A673 (cell line): ENCODE data around the gene BABAM2. TPM values are rescaled to one million over a fixed set of nuclear protein-coding genes. Genes with fewer than 3 reads are reported as not detected.

Experiments used
- BruUV-seq: library from RNA; stranded (reverse); fragments of 400-500 nt; replicated peaks from 2 replicates; lab custom pipeline; 2021; lab: Mats Ljungman, UMichigan
- CTCF ChIA-PET: fragments of 300-600 bp; sonication (Branson Sonifier 250); formaldehyde crosslinking; loops from one replicate; lab custom pipeline; 2022; ENCODE audit warnings: antibody characterized with exemption; lab: Charles Lee
- POLR2A ChIA-PET: fragments of 300-600 bp; sonication (Branson Sonifier 250); formaldehyde crosslinking; loops from one replicate; lab custom pipeline; 2022; ENCODE audit warnings: antibody characterized with exemption; ENCODE audit not compliant: low non-redundant PET; lab: Charles Lee
- DNase-seq: peaks from one replicate; pipeline ENCODE4 v3.0.0-alpha.2; 2015; ENCODE audit warnings: low spot score
- H3K27ac ChIP-seq: fragments of 200-600 bp; sonication (generic); 2 replicates; pipeline ENCODE4 v1.5.1; 2016; ENCODE audit warnings: mixed run types, low read depth, mild to moderate bottlenecking, mixed read lengths, antibody characterized with exemption, low read length; ENCODE audit not compliant: poor library complexity, severe bottlenecking
- H3K27me3 ChIP-seq: fragments of 200-600 bp; sonication (generic); replicated peaks from 2 replicates; pipeline ENCODE4 v1.6.1; 2017; ENCODE audit warnings: mixed run types, low read depth, mild to moderate bottlenecking, mixed read lengths, antibody characterized with exemption, low read length; ENCODE audit not compliant: insufficient read depth, poor library complexity
- H3K36me3 ChIP-seq: fragments of 200-600 bp; sonication (generic); 2 replicates; pipeline ENCODE4 v1.6.1; 2016; ENCODE audit warnings: mixed run types, mild to moderate bottlenecking, mixed read lengths, antibody characterized with exemption, low read length; ENCODE audit not compliant: insufficient read depth, poor library complexity, severe bottlenecking
- H3K4me1 ChIP-seq: fragments of 200-600 bp; sonication (generic); 2 replicates; pipeline ENCODE4 v1.6.1; 2017; ENCODE audit warnings: mixed run types, mild to moderate bottlenecking, mixed read lengths, antibody characterized with exemption, low read length; ENCODE audit not compliant: insufficient read depth, poor library complexity, severe bottlenecking
- H3K4me3 ChIP-seq: fragments of 200-600 bp; sonication (generic); 2 replicates; pipeline ENCODE4 v1.5.1; 2016; ENCODE audit warnings: low read depth, mixed run types, mild to moderate bottlenecking, mixed read lengths, low read length; ENCODE audit not compliant: poor library complexity, severe bottlenecking
- H3K9me3 ChIP-seq: fragments of 200-600 bp; sonication (generic); 2 replicates; pipeline ENCODE4 v1.6.1; 2016; ENCODE audit warnings: mixed run types, low read depth, mild to moderate bottlenecking, mixed read lengths, antibody characterized with exemption, low read length; ENCODE audit not compliant: poor library complexity, severe bottlenecking
- CTCF ChIP-seq: fragments of 300-800, 200-600 bp; sonication (generic); conservative IDR thresholded peaks from 2 replicates; pipeline ENCODE4 v1.5.1; 2017; ENCODE audit warnings: low read depth, mild to moderate bottlenecking, antibody characterized with exemption, low read length, moderate library complexity, mixed read lengths
- EZH2 ChIP-seq: fragments of 200-600 bp; sonication (generic); IDR thresholded peaks from 2 replicates; pipeline ENCODE4 v1.6.1; 2017; ENCODE audit warnings: borderline replicate concordance, low read depth, mild to moderate bottlenecking, mixed read lengths, antibody characterized with exemption, low read length; ENCODE audit not compliant: poor library complexity, severe bottlenecking
- intact Hi-C: fragments of 100-400 bp; cut with micrococcal nuclease; formaldehyde crosslinking; loops from one replicate; pipeline ENCODE4 v1.10.0; 2022; ENCODE audit not compliant: unreplicated experiment
- total RNA-seq: library from RNA; stranded (reverse); gene quantifications from 2 replicates; pipeline ENCODE4 v1.2.3, GENCODE V29; 2021

BABAM2 gene
- total RNA-seq, 1 experiment from 2014 or later = 21.8 TPM

DNA sequence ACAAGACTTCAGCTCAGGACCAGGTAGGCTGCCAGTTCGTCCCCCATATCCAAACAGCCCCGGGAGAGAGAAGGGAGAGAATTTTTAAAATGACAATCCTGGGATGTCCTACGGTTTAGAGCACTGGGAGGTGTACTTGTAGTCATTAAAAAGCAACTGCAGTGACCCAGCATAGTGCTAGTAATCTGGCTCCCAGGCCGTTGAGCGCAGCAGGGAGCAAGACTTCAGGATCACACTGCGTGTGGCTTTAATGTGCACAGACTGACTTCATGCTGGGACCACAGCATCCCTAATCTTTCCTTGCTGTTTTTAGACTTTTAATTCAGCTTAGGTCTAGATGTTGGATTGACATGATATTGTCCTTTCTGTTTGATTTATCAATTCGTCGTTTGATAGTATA, 282.8 kb downstream of the BABAM2 start:
- H3K9me3 ChIP-seq = peaks cover 13% of the 10 kb centered on the region

DNA sequence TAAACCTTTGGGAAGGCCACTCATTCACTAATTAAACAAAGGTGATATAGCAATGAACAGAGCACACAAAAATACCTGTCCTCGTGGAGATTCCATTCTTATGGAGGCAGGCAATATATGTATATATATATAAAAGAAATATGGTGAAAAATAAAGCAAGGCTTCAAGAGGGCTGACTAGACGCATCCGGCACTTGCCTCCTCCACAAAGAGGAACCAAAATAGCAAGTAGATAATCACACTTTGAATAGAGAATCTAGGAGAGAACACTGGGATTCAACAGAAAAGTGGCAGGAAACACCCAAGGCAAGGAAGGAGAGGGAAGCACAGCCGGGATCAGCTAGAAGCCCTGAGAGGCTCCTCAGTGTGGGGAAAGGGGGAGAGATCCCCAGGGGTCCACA, 283.7 kb downstream of the BABAM2 start:
- DNase-seq = no peak
- CTCF ChIA-PET = no interaction called here
- Histone ChIP-seq H3K36me3 (no peaks in the 10 kb centered on the region), H3K27ac (no peak overlapping the region), H3K4me1 (no peaks in the 10 kb centered on the region), H3K4me3 (no peak overlapping the region), H3K9me3 (peaks cover 13% of the 10 kb centered on the region), H3K27me3 (no peaks in the 10 kb centered on the region)
- BruUV-seq = no TSS peak
- POLR2A ChIA-PET = no interaction called here
- TF ChIP-seq EZH2 (no peak), CTCF (no peak)
- intact Hi-C loops = no loop called here

More for the DNA sequence above, 282.8 kb downstream of the BABAM2 start:
- TF ChIP-seq CTCF = no peak
- no peak for TF ChIP-seq EZH2
- Histone ChIP-seq H3K27ac (no peak overlapping the region), H3K4me3 (no peak overlapping the region), H3K27me3 (no peaks in the 10 kb centered on the region), H3K36me3 (no peaks in the 10 kb centered on the region), H3K4me1 (no peaks in the 10 kb centered on the region)
- no peak for DNase-seq
- intact Hi-C loops = no loop called here
- ChIA-PET CTCF (no interaction called here), POLR2A (interaction anchor here (0.6 kb wide), 1 partner anchor 12 kb away, joined by 3 read pairs; no protein-coding TSS in a partner anchor)
- no TSS peak for BruUV-seq

DNA sequence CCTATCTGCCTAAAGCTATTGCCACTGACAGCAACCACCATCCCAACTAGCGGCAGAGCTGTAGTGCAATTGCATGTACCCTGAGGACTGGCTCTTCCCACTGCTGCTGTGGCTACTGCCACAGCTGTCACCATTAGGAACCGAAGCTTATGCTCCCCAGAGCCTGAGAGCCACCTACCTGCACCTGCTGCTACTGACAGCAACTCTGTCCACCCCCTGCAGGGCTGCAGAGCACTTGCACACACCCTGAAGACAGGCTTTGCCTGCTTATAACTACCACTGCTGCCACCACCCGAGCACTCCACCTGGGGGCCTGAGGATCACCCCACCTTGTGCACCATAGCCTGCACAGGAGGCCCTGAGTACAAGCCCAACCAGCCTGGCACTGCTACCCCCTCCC, 284.5 kb downstream of the BABAM2 start:
- no TSS peak for BruUV-seq
- H3K4me3 ChIP-seq = no peak overlapping the region
- DNase-seq = no peak
- H3K27me3 ChIP-seq = no peaks in the 10 kb centered on the region
- H3K4me1 ChIP-seq = no peaks in the 10 kb centered on the region
- H3K27ac ChIP-seq = no peak overlapping the region
- peaks cover 13% of the 10 kb centered on the region for H3K9me3 ChIP-seq
- TF ChIP-seq EZH2 (no peak), CTCF (no peak)
- POLR2A ChIA-PET = no interaction called here
- intact Hi-C loops = no loop called here
- CTCF ChIA-PET = no interaction called here
- no peaks in the 10 kb centered on the region for H3K36me3 ChIP-seq
